Lower leg skin (tissue), 4 donors: ENCODE data around the gene ACER3. TPM values are rescaled to one million over a fixed set of nuclear protein-coding genes. Genes with fewer than 3 reads are reported as not detected.

Experiments
- DNase-seq, 2 donors: peaks; one replicate each; pipeline ENCODE4 v3.0.0-alpha.2; 2019; ENCODE audit warnings: low spot score in 2 of 2
- H3K4me3 ChIP-seq: fragments of 200-600 bp; sonication (generic); 2 replicates; pipeline ENCODE4 v1.5.1; 2017; ENCODE audit warnings: mild to moderate bottlenecking, low read depth; ENCODE audit not compliant: poor library complexity, severe bottlenecking
- CTCF ChIP-seq, 3 donors: fragments of 450-650 bp; IDR thresholded peaks; one replicate each; pipeline ENCODE4 v1.5.1; 2016; ENCODE audit warnings: antibody characterized with exemption in 3 of 3, mild to moderate bottlenecking in 3 of 3, moderate library complexity in 2 of 3
- POLR2A ChIP-seq, 2 donors: fragments of 450-650 bp; IDR thresholded peaks; one replicate each; pipeline ENCODE4 v1.6.1; 2016 to 2017; ENCODE audit warnings: antibody characterized with exemption in 2 of 2, mild to moderate bottlenecking in 1 of 2, moderate library complexity in 1 of 2
- WGBS, 2 donors: methylation state at CpG; one replicate each; pipeline ENCODE4 v1.1.5; 2018; 5-methylcytosine and 5-hydroxymethylcytosine counted together
- intact Hi-C: fragments of 100-400 bp; cut with DNase I; formaldehyde crosslinking; loops from one replicate; pipeline ENCODE4 v1.15.0; 2023; ENCODE audit warnings: low total_unique reads
- total RNA-seq, 4 donors: library from RNA; depleted of rRNA; stranded (reverse); fragments of >200 nt; gene quantifications; one replicate each; pipeline ENCODE4 v1.1.0, GENCODE V29; 2016

ACER3 gene
- total RNA-seq, 4 donors from 2014 or later, result 3.5 to 5.9 (median 5.1) TPM

GRCh38 chr11:77035580-77035979, 174.9 kb downstream of the ACER3 start:
- no peak for DNase-seq
- intact Hi-C loops, result loop anchor here (10.0 kb wide), 1 partner anchor 221 kb away; no protein-coding TSS in a partner anchor
- no peak overlapping the region for H3K4me3 ChIP-seq
- TF ChIP-seq POLR2A (IDR thresholded peaks at IDR 0.05) (no peak), CTCF (IDR thresholded peaks at IDR 0.05) (no peak)
- WGBS, 2 donors, result 34 to 37% methylated on average over 5 of the region's 5 CpGs

GRCh38 chr11:77036398-77036797, 175.7 kb downstream of the ACER3 start:
- 68 to 74% methylated on average over 5 of the region's 5 CpGs for WGBS, 2 donors
- TF ChIP-seq POLR2A (IDR thresholded peaks at IDR 0.05) (no peak), CTCF (IDR thresholded peaks at IDR 0.05) (no peak)
- intact Hi-C loops, result loop anchor here (10.0 kb wide), 1 partner anchor 222 kb away; no protein-coding TSS in a partner anchor
- DNase-seq, result no peak
- H3K4me3 ChIP-seq, result no peak overlapping the region

- 79 to 82% methylated on average over 10 of the region's 10 CpGs for WGBS, 2 donors
- no peak for DNase-seq
- intact Hi-C loops, result loop anchor here (10.0 kb wide), 1 partner anchor 222 kb away; no protein-coding TSS in a partner anchor
- no peak overlapping the region for H3K4me3 ChIP-seq
- no peak for TF ChIP-seq POLR2A (IDR thresholded peaks at IDR 0.05)
- TF ChIP-seq CTCF (IDR thresholded peaks at IDR 0.05), result no peak
Measured at GRCh38 chr11:77037057-77037456, 176.3 kb downstream of the ACER3 start.

GRCh38 chr11:77038029-77038824, 177.5 kb downstream of the ACER3 start:
- DNase-seq, result no peak
- H3K4me3 ChIP-seq, result no peak overlapping the region
- TF ChIP-seq CTCF (IDR thresholded peaks at IDR 0.05) (no peak), POLR2A (IDR thresholded peaks at IDR 0.05) (no peak)
- intact Hi-C loops, result loop anchor here (10.0 kb wide), 1 partner anchor 223 kb away; no protein-coding TSS in a partner anchor
- WGBS, 2 donors, result 74 to 76% methylated on average over 10 of the region's 10 CpGs

- intact Hi-C loops, result loop anchor here (10.0 kb wide), 1 partner anchor 224 kb away; no protein-coding TSS in a partner anchor
- H3K4me3 ChIP-seq, result no peak overlapping the region
- 69 to 75% methylated on average over 16 of the region's 16 CpGs for WGBS, 2 donors
- no peak for DNase-seq
- TF ChIP-seq CTCF (IDR thresholded peaks at IDR 0.05) (no peak), POLR2A (IDR thresholded peaks at IDR 0.05) (no peak)
Measured at GRCh38 chr11:77038825-77039326, 178.2 kb downstream of the ACER3 start.
